K562 (cell line): ENCODE measurements around the gene TMTC2. TPM values are rescaled to one million over a fixed set of nuclear protein-coding genes. Genes with fewer than 3 reads are reported as not detected.

ENCODE experiments used
- ADNP ChIP-seq: fragments of 200-800 bp; sonication (Bioruptor generic); IDR thresholded peaks from 2 replicates; pipeline ENCODE4 v1.6.1; 2016; ENCODE audit warnings: missing genetic modification characterization, missing compliant biosample characterization
- MGA ChIP-seq: fragments of 450-650 bp; IDR thresholded peaks from 2 replicates; pipeline ENCODE4 v1.6.1; 2016; ENCODE audit warnings: mild to moderate bottlenecking, moderate library complexity
- RBM25 ChIP-seq: fragments of 200-400 bp; formaldehyde crosslinking; IDR thresholded peaks from 2 replicates; pipeline ENCODE4 v1.6.1; 2018; ENCODE audit warnings: low read length, low read depth, moderate library complexity; ENCODE audit not compliant: severe bottlenecking
- RERE ChIP-seq: sonication (generic); formaldehyde crosslinking; IDR thresholded peaks from 2 replicates; pipeline ENCODE4 v1.8.0; 2023; ENCODE audit warnings: missing genetic modification reagents, mild to moderate bottlenecking, borderline replicate concordance
- ZNF609 ChIP-seq: sonication (generic); formaldehyde crosslinking; IDR thresholded peaks from 2 replicates; pipeline ENCODE4 v1.8.1; 2023; ENCODE audit warnings: missing genetic modification reagents, mild to moderate bottlenecking, borderline replicate concordance
- polyA plus RNA-seq, 8 experiments: library from polyadenylated mRNA; depleted of rRNA in 4 of 8; stranded (reverse) in 5 of 8; unstranded in 3 of 8; fragments of >200 nt; fragmentation: Nextera tagmentation in 2 of 8; fragmentation: Illumina TruSeq in 1 of 8; extraction: Ambion mirVana in 2 of 8; extraction: Trizol in 1 of 8; gene quantifications; 2 replicates each; pipeline versions ENCODE4 v1.2.1 to v1.2.3, GENCODE V29; 2011 to 2014; ENCODE audit warnings: inconsistent platforms in 1 of 8, missing spikeins in 1 of 8
- total RNA-seq, 7 experiments: library from RNA; depleted of rRNA in 6 of 7; stranded (reverse); fragments of >200 nt in 6 of 7; fragmentation: Illumina TruSeq in 2 of 7; extraction: Trizol in 2 of 7; gene quantifications; 2 replicates each; pipeline versions ENCODE4 v1.2.1 to v1.2.3, GENCODE V29; 2011 to 2021; ENCODE audit warnings: low replicate concordance in 1 of 7

The TMTC2 gene
- total and polyA plus RNA-seq, 9 of the 15 experiments (the other 6 are each of a cell fraction or from before 2014, with no cell fraction given), result 0.29 to 1.1 (median 0.55) TPM

- TF ChIP-seq MGA (no peak), RBM25 (no peak), ADNP (no peak), RERE (CRISPR knock-in tag) (no peak), ZNF609 (CRISPR knock-in tag) (no peak)
These were observed 496.4 kb downstream of the TMTC2 start (continued) for GRCh38 chr12:83183132-83183531.
